ENCODE data around the gene GPRC6A. TPM values are rescaled to one million over a fixed set of nuclear protein-coding genes. Genes with fewer than 3 reads are reported as not detected.

Gene GPRC6A
- total RNA-seq (2021; ENCODE audit: unreplicated experiment) (not detected), Bru-seq, nascent RNA (percentile 1 among the genes with signal in this experiment), BruChase-seq, experiment 1, labeled RNA remaining after a 6-hour chase (not detected), BruChase-seq, experiment 2, labeled RNA remaining after a 2-hour chase (not detected)
- polyA plus RNA-seq (2012) = not detected in 2 replicates
- long read RNA-seq = 0 reads

GRCh38 chr6:116828983-116829382 is at the start of gene GPRC6A:
TSS of gene GPRC6A (minus strand) at chr6:116829083. CDS start at chr6:116829013, 70 bp downstream.
- DNase-seq (ENCODE audit: low read depth, low spot score) = no peak
- ChIA-PET RAD21 (ENCODE audit: low non-redundant PET in 1 of 2, low total read pairs in 2 of 2, uncharacterized antibody in 2 of 2, unreplicated experiment in 2 of 2) (no interaction called here), POLR2A (no interaction called here), CTCF (no interaction called here)
- Histone ChIP-seq H3K4me1 (ENCODE audit: control insufficient read depth in 1 of 2, insufficient read depth in 2 of 2, low read length in 2 of 2) (no peaks in the 10 kb centered on the region), H3K9me2 (ENCODE audit: insufficient read depth) (no peaks in the 10 kb centered on the region), H3K9me3 (ENCODE audit: control insufficient read depth in 1 of 2, insufficient read depth in 1 of 2, low read depth in 1 of 2, low read length in 2 of 2) (no peaks in the 10 kb centered on the region), H3K36me3 (ENCODE audit: control insufficient read depth in 1 of 2, insufficient read depth in 2 of 2, low read length in 2 of 2) (no peaks in the 10 kb centered on the region), H3K4me3 (replicated peaks in 1 of 2; ENCODE audit: low read depth in 1 of 2, low read length in 2 of 2) (no peak within 1 kb of the TSS), H3K9ac (ENCODE audit: low read length) (no peak within 1 kb of the TSS), H3K4me2 (ENCODE audit: low read length) (no peak within 1 kb of the TSS), H4K20me1 (ENCODE audit: insufficient read depth) (no peaks in the 10 kb centered on the region), H3K79me2 (ENCODE audit: insufficient read depth, low read length) (no peaks in the 10 kb centered on the region), H3K27ac (ENCODE audit: low read depth, low read length) (no peak within 1 kb of the TSS), H3K27me3 (ENCODE audit: insufficient read depth, low read length) (no peaks in the 10 kb centered on the region), H2AFZ (ENCODE audit: low read depth, low read length, poor library complexity, severe bottlenecking) (peak within 1 kb of the TSS; percentile 66)
- TF ChIP-seq JUND (IDR thresholded peaks at IDR 0.05) (no peak), CEBPB (IDR thresholded peaks at IDR 0.05; ENCODE audit: low read depth) (no peak), ZFX (IDR thresholded peaks at IDR 0.05) (no peak)
- intact Hi-C loops (cut with micrococcal nuclease) = no loop called here
- BruUV-seq (replicated peaks) = no TSS peak
- no peak for ATAC-seq

- BruUV-seq (replicated peaks) = no TSS peak
- DNase-seq (ENCODE audit: low read depth, low spot score) (no peak), ATAC-seq (no peak)
- ChIA-PET POLR2A (no interaction called here), RAD21 (ENCODE audit: low non-redundant PET in 1 of 2, low total read pairs in 2 of 2, uncharacterized antibody in 2 of 2, unreplicated experiment in 2 of 2) (no interaction called here), CTCF (no interaction called here)
- no peak for TF ChIP-seq TCF7L2 (IDR thresholded peaks at IDR 0.05; ENCODE audit: borderline replicate concordance, extremely low read depth, insufficient read depth, insufficient read length)
- TF ChIP-seq ZNF274 (IDR thresholded peaks at IDR 0.05; ENCODE audit: low read depth, low read length) = no peak
- TF ChIP-seq POLR2A (IDR thresholded peaks at IDR 0.05; ENCODE audit: borderline replicate concordance, extremely low read depth, insufficient read depth, insufficient read length) = no peak
- TF ChIP-seq EZH2phosphoT487 (IDR thresholded peaks at IDR 0.05; ENCODE audit: borderline replicate concordance) = no peak
- no peak for TF ChIP-seq MAX (IDR thresholded peaks at IDR 0.05)
- TF ChIP-seq REST (IDR thresholded peaks at IDR 0.05; ENCODE audit: low read depth) = no peak
- TF ChIP-seq RAD21 (IDR thresholded peaks at IDR 0.05; ENCODE audit: low read depth) = no peak
- TF ChIP-seq CEBPB (IDR thresholded peaks at IDR 0.05; ENCODE audit: low read depth) = no peak
- no peak for TF ChIP-seq SP1 (IDR thresholded peaks at IDR 0.05; ENCODE audit: low read depth)
- TF ChIP-seq POLR2AphosphoS5 (IDR thresholded peaks at IDR 0.05; ENCODE audit: low read depth, low read length) = no peak
- TF ChIP-seq EGR1 (IDR thresholded peaks at IDR 0.05; ENCODE audit: low read depth) = no peak
- no peak for TF ChIP-seq ZFX (IDR thresholded peaks at IDR 0.05)
- TF ChIP-seq EZH2 (IDR thresholded peaks at IDR 0.05) = no peak
- Histone ChIP-seq H3K4me1 (ENCODE audit: control insufficient read depth in 1 of 2, insufficient read depth in 2 of 2, low read length in 2 of 2) (no peaks in the 10 kb centered on the region), H4K20me1 (ENCODE audit: insufficient read depth) (no peaks in the 10 kb centered on the region), H2AFZ (ENCODE audit: low read depth, low read length, poor library complexity, severe bottlenecking) (no peak overlapping the region), H3K79me2 (ENCODE audit: insufficient read depth, low read length) (no peaks in the 10 kb centered on the region), H3K4me2 (ENCODE audit: low read length) (no peak overlapping the region), H3K4me3 (replicated peaks in 1 of 2; ENCODE audit: low read depth in 1 of 2, low read length in 2 of 2) (no peak overlapping the region), H3K27me3 (ENCODE audit: insufficient read depth, low read length) (no peaks in the 10 kb centered on the region), H3K36me3 (ENCODE audit: control insufficient read depth in 1 of 2, insufficient read depth in 2 of 2, low read length in 2 of 2) (no peaks in the 10 kb centered on the region), H3K27ac (ENCODE audit: low read depth, low read length) (no peak overlapping the region), H3K9me2 (ENCODE audit: insufficient read depth) (no peaks in the 10 kb centered on the region), H3K9ac (ENCODE audit: low read length) (no peak overlapping the region), H3K9me3 (ENCODE audit: control insufficient read depth in 1 of 2, insufficient read depth in 1 of 2, low read depth in 1 of 2, low read length in 2 of 2) (no peaks in the 10 kb centered on the region)
- intact Hi-C loops (cut with micrococcal nuclease) = no loop called here
These were observed 48.9 kb upstream of the GPRC6A start for GRCh38 chr6:116877743-116878142.

Data from HCT116 (cell line).